H9 (cell line): Measurements from ENCODE around the gene GPR137. TPM values are rescaled to one million over a fixed set of nuclear protein-coding genes. Genes with fewer than 3 reads are reported as not detected.

Experiments
- DNase-seq: peaks from one replicate; pipeline ENCODE4 v3.0.0-alpha.2; 2017
- H2AFZ ChIP-seq: one replicate; pipeline ENCODE4 v1.6.1; 2013; ENCODE audit warnings: mild to moderate bottlenecking, low read length, control low read depth, moderate library complexity
- H2AK5ac ChIP-seq: 2 replicates; pipeline ENCODE4 v1.6.1; 2013; ENCODE audit warnings: low read length, control low read depth, mixed read lengths; ENCODE audit not compliant: insufficient read length
- H2BK120ac ChIP-seq: one replicate; pipeline ENCODE4 v1.6.1; 2013; ENCODE audit warnings: low read depth, mild to moderate bottlenecking, low read length, control low read depth, inconsistent platforms; ENCODE audit not compliant: poor library complexity, severe bottlenecking
- H2BK12ac ChIP-seq: 2 replicates; pipeline ENCODE4 v1.6.1; 2013; ENCODE audit warnings: low read length, control low read depth, mixed read lengths, low read depth; ENCODE audit not compliant: insufficient read length
- H2BK15ac ChIP-seq: 2 replicates; pipeline ENCODE4 v1.6.1; 2013; ENCODE audit warnings: low read depth, low read length, control low read depth
- H2BK20ac ChIP-seq: one replicate; pipeline ENCODE4 v1.6.1; 2013; ENCODE audit warnings: low read depth, mild to moderate bottlenecking, low read length, control low read depth, inconsistent platforms; ENCODE audit not compliant: poor library complexity, severe bottlenecking
- H2BK5ac ChIP-seq: 2 replicates; pipeline ENCODE4 v1.6.1; 2013; ENCODE audit warnings: low read length, control low read depth, mixed read lengths; ENCODE audit not compliant: insufficient read length
- H3K14ac ChIP-seq: 2 replicates; pipeline ENCODE4 v1.6.1; 2013; ENCODE audit warnings: low read length, control low read depth; ENCODE audit not compliant: insufficient read depth
- H3K18ac ChIP-seq: 2 replicates; pipeline ENCODE4 v1.6.1; 2013; ENCODE audit warnings: low read depth, mild to moderate bottlenecking, mixed read lengths, low read length, control low read depth; ENCODE audit not compliant: insufficient read length
- H3K23ac ChIP-seq: 2 replicates; pipeline ENCODE4 v1.6.1; 2013; ENCODE audit warnings: low read length, control low read depth, mixed read lengths, low read depth; ENCODE audit not compliant: insufficient read length
- H3K23me2 ChIP-seq: 2 replicates; pipeline ENCODE4 v1.6.1; 2013; ENCODE audit warnings: low read depth, mild to moderate bottlenecking, mixed read lengths, low read length, control low read depth; ENCODE audit not compliant: insufficient read length, poor library complexity, severe bottlenecking
- H3K27ac ChIP-seq: 2 replicates; pipeline ENCODE4 v1.5.1; 2013; ENCODE audit warnings: low read length, control low read depth, mixed read lengths, low read depth; ENCODE audit not compliant: insufficient read length
- H3K27me3 ChIP-seq: 2 replicates; pipeline ENCODE4 v1.6.1; 2013; ENCODE audit warnings: low read length, control low read depth, inconsistent platforms; ENCODE audit not compliant: insufficient read depth
- H3K4ac ChIP-seq: 2 replicates; pipeline ENCODE4 v1.6.1; 2013; ENCODE audit warnings: low read depth, mild to moderate bottlenecking, control low read depth, inconsistent platforms, low read length, moderate library complexity
- H3K4me1 ChIP-seq: 2 replicates; pipeline ENCODE4 v1.6.1; 2013; ENCODE audit warnings: low read length, control low read depth, inconsistent platforms; ENCODE audit not compliant: insufficient read depth
- H3K4me2 ChIP-seq: 2 replicates; pipeline ENCODE4 v1.6.1; 2013; ENCODE audit warnings: low read length, control low read depth, mixed read lengths; ENCODE audit not compliant: insufficient read length, insufficient read depth
- H3K56ac ChIP-seq: 2 replicates; pipeline ENCODE4 v1.6.1; 2013; ENCODE audit warnings: low read depth, mild to moderate bottlenecking, mixed read lengths, low read length, control low read depth; ENCODE audit not compliant: insufficient read length
- H3K79me1 ChIP-seq: 2 replicates; pipeline ENCODE4 v1.6.1; 2013; ENCODE audit warnings: low read depth, mild to moderate bottlenecking, moderate library complexity, low read length, control low read depth, inconsistent platforms; ENCODE audit not compliant: insufficient read depth, poor library complexity, severe bottlenecking
- H3K79me2 ChIP-seq: 2 replicates; pipeline ENCODE4 v1.6.1; 2013; ENCODE audit warnings: low read length, control low read depth, inconsistent platforms; ENCODE audit not compliant: insufficient read depth
- H3K9ac ChIP-seq: 2 replicates; pipeline ENCODE4 v1.6.1; 2013; ENCODE audit warnings: low read length, control low read depth, mixed read lengths; ENCODE audit not compliant: insufficient read length; ENCODE audit errors: extremely low read depth
- H3K9me3 ChIP-seq: one replicate; pipeline ENCODE4 v1.6.1; 2013; ENCODE audit warnings: low read depth, low read length, inconsistent platforms; ENCODE audit not compliant: control insufficient read depth
- H3T11ph ChIP-seq: one replicate; pipeline ENCODE4 v1.6.1; 2013; ENCODE audit warnings: mild to moderate bottlenecking, low read length, control low read depth, inconsistent platforms
- H4K20me1 ChIP-seq: one replicate; pipeline ENCODE4 v1.6.1; 2013; ENCODE audit not compliant: control insufficient read depth, insufficient read length, insufficient read depth
- H4K5ac ChIP-seq: 2 replicates; pipeline ENCODE4 v1.6.1; 2013; ENCODE audit warnings: low read depth, mild to moderate bottlenecking, mixed read lengths, low read length, control low read depth; ENCODE audit not compliant: insufficient read length
- H4K8ac ChIP-seq: replicated peaks from 2 replicates; pipeline ENCODE4 v1.6.1; 2013; ENCODE audit warnings: low read length, control low read depth, mixed read lengths, low read depth; ENCODE audit not compliant: insufficient read length
- H4K91ac ChIP-seq: 2 replicates; pipeline ENCODE4 v1.6.1; 2013; ENCODE audit warnings: low read depth, mild to moderate bottlenecking, moderate library complexity, mixed read lengths, low read length, control low read depth; ENCODE audit not compliant: insufficient read length
- H3K27ac Mint-ChIP-seq, 3 experiments: 2 replicates in 2 of 3; 3 replicates in 1 of 3; pipeline ENCODE4 v1.8.0; 2020 to 2021; ENCODE audit warnings: mixed read lengths in 3 of 3, mild to moderate bottlenecking in 1 of 3, moderate library complexity in 1 of 3
- H3K27me3 Mint-ChIP-seq: 2 replicates; pipeline ENCODE4 v1.8.0; 2021; ENCODE audit warnings: low read depth, mild to moderate bottlenecking, moderate library complexity, mixed read lengths
- H3K36me3 Mint-ChIP-seq, 3 experiments: 2 replicates in 2 of 3; 3 replicates in 1 of 3; pipeline ENCODE4 v1.8.0; 2020 to 2021; ENCODE audit warnings: low read depth in 3 of 3, mixed read lengths in 3 of 3; ENCODE audit not compliant: insufficient read depth in 1 of 3
- H3K4me1 Mint-ChIP-seq, 2 experiments: 2 replicates each; pipeline ENCODE4 v1.8.0; 2020; ENCODE audit warnings: mixed read lengths in 2 of 2
- H3K4me3 Mint-ChIP-seq, 2 experiments: 2 replicates in 1 of 2; 3 replicates in 1 of 2; pipeline ENCODE4 v1.8.0; 2020 to 2021; ENCODE audit warnings: mild to moderate bottlenecking in 2 of 2, mixed read lengths in 2 of 2, moderate library complexity in 1 of 2
- H3K9me3 Mint-ChIP-seq, 2 experiments: 2 replicates in 1 of 2; 3 replicates in 1 of 2; pipeline ENCODE4 v1.8.0; 2020; ENCODE audit warnings: mild to moderate bottlenecking in 2 of 2, mixed read lengths in 2 of 2, moderate library complexity in 1 of 2
- CTCF ChIP-seq: fragments of 200-600 bp; sonication (generic); conservative IDR thresholded peaks from 3 replicates; pipeline ENCODE4 v1.8.0; 2021; ENCODE audit warnings: antibody characterized with exemption, mild to moderate bottlenecking
- WGBS: extraction: QIAGEN DNeasy Blood & Tissue Kit; methylation state at CpG from one replicate; pipeline ENCODE4 v1.1.7; 2013; ENCODE audit warnings: missing lambda C conversion rate, low lambda C conversion rate, mixed read lengths; ENCODE audit not compliant: insufficient read length; ENCODE audit errors: extremely low coverage; 5-methylcytosine and 5-hydroxymethylcytosine counted together
- total RNA-seq: library from RNA; stranded (reverse); gene quantifications from 2 replicates; pipeline ENCODE4 v1.2.1, GENCODE V29; 2021

Gene GPR137
- total RNA-seq, 1 experiment from 2014 or later = 39.6 TPM

GRCh38 chr11:64320556-64320955 lies 34.9 kb downstream of the GPR137 start:
- Mint-ChIP-seq H3K27me3 (no peaks in the 10 kb centered on the region), H3K4me1 (peaks cover 29 to 34% of the 10 kb centered on the region in 2 experiments), H3K4me3 (peak overlapping the region in 1 of 2 experiments; percentile 93; a peak in 1 of 5 replicates), H3K36me3 (peaks cover 15 to 33% (median 31%) of the 10 kb centered on the region in 3 experiments; a peak in 6 of 7 replicates), H3K27ac (no peak overlapping the region), H3K9me3 (no peaks in the 10 kb centered on the region)
- no peak overlapping the region for H3K23ac ChIP-seq
- H3K4me1 ChIP-seq = no peaks in the 10 kb centered on the region; the same call in 1 of the 2 replicates
- H3K4ac ChIP-seq = no peak overlapping the region
- no peak overlapping the region for H2AK5ac ChIP-seq
- H3K79me1 ChIP-seq = no peaks in the 10 kb centered on the region
- H2BK120ac ChIP-seq = no peak overlapping the region
- no peak for TF ChIP-seq CTCF
- no peaks in the 10 kb centered on the region for H3K9me3 ChIP-seq
- H3K18ac ChIP-seq = no peak overlapping the region
- no peak overlapping the region for H3K56ac ChIP-seq
- H3K14ac ChIP-seq = no peak overlapping the region
- no peak overlapping the region for H2BK15ac ChIP-seq
- peaks cover 2% of the 10 kb centered on the region for H4K20me1 ChIP-seq
- no peak overlapping the region for H4K5ac ChIP-seq
- H4K91ac ChIP-seq = no peak overlapping the region
- H3K79me2 ChIP-seq = no peaks in the 10 kb centered on the region
- H2BK12ac ChIP-seq = no peak overlapping the region
- no peak overlapping the region for H2BK5ac ChIP-seq
- no peak overlapping the region for H3K4me2 ChIP-seq
- no peaks in the 10 kb centered on the region for H3K27me3 ChIP-seq
- H2AFZ ChIP-seq = no peak overlapping the region
- no peak overlapping the region for H4K8ac ChIP-seq
- H2BK20ac ChIP-seq = no peak overlapping the region
- H3K9ac ChIP-seq = no peak overlapping the region
- H3K23me2 ChIP-seq = peaks cover 3% of the 10 kb centered on the region
- no peak overlapping the region for H3T11ph ChIP-seq
- DNase-seq = no peak
- no CpG with 5 or more reads among the region's 7 CpGs for WGBS
- no peak overlapping the region for H3K27ac ChIP-seq
